CD4-positive, alpha-beta T cell treated with Interleukin-1 beta for 1 hour (primary cell): ENCODE results near the gene CEP97.

Experiments used
- DNase-seq, 2 donors: peaks; one replicate each; pipeline ENCODE4 v3.0.0-alpha.2; 2020 to 2022

Gene CEP97

GRCh38 chr3:101779047-101779821 lies 54.8 kb downstream of the CEP97 start, which contains the start of gene NXPE3:
Gene NXPE3 (plus strand): TSS chr3:101779211. CDS start chr3:101785597, 6,386 bp downstream.
- peak; percentile 91 to 93 for DNase-seq

GRCh38 chr3:101779822-101780381 lies 55.5 kb downstream of the CEP97 start:
- no peak for DNase-seq

- no peak for DNase-seq
Measured at GRCh38 chr3:101780661-101781060, 56.2 kb downstream of the CEP97 start.

- DNase-seq, result no peak
Measured at GRCh38 chr3:101781166-101781565, 56.8 kb downstream of the CEP97 start.

- DNase-seq, result peak in 1 of 2 donors; percentile 19
Measured at GRCh38 chr3:101784855-101785613, 60.6 kb downstream of the CEP97 start.

- DNase-seq, result no peak
Measured at GRCh38 chr3:101791778-101792177, 67.4 kb downstream of the CEP97 start.

GRCh38 chr3:101796077-101796680 lies 71.8 kb downstream of the CEP97 start:
- no peak for DNase-seq

GRCh38 chr3:101801174-101801573 lies 76.8 kb downstream of the CEP97 start:
- DNase-seq, result no peak

GRCh38 chr3:101802179-101802578 lies 77.8 kb downstream of the CEP97 start:
- no peak for DNase-seq

GRCh38 chr3:101803173-101803782 lies 78.9 kb downstream of the CEP97 start:
- DNase-seq, result peak; percentile 64 to 74

GRCh38 chr3:101803939-101804338 lies 79.5 kb downstream of the CEP97 start:
- no peak for DNase-seq

- DNase-seq, result no peak
Measured at GRCh38 chr3:101806491-101806890, 82.1 kb downstream of the CEP97 start.

- no peak for DNase-seq
Measured at GRCh38 chr3:101807888-101808287, 83.5 kb downstream of the CEP97 start.

- DNase-seq, result peak; percentile 39 to 68
Measured at GRCh38 chr3:101809178-101810021, 85.0 kb downstream of the CEP97 start.

- peak in 1 of 2 donors; percentile 16 for DNase-seq
Measured at GRCh38 chr3:101810022-101810418, 85.6 kb downstream of the CEP97 start.

- DNase-seq, result no peak
Measured at GRCh38 chr3:101811875-101812274, 87.5 kb downstream of the CEP97 start.

GRCh38 chr3:101812895-101813294 lies 88.5 kb downstream of the CEP97 start:
- DNase-seq, result no peak

GRCh38 chr3:101813817-101814440 lies 89.5 kb downstream of the CEP97 start:
- peak in 1 of 2 donors; percentile 57 for DNase-seq

- peak in 1 of 2 donors; percentile 33 for DNase-seq
Measured at GRCh38 chr3:101814835-101815234, 90.4 kb downstream of the CEP97 start.

GRCh38 chr3:101816215-101817149 lies 92.1 kb downstream of the CEP97 start:
- no peak for DNase-seq
